Esophagus squamous epithelium (tissue), 5 donors: ENCODE measurements around the gene DIRAS2. TPM values are rescaled to one million over a fixed set of nuclear protein-coding genes. Genes with fewer than 3 reads are reported as not detected.

Source experiments
- DNase-seq: peaks from one replicate; lab custom pipeline; 2025; lab: John Stamatoyannopoulos, UW
- H3K27ac ChIP-seq, 4 donors: fragments of 200-600 bp; sonication (generic); one replicate each; pipeline ENCODE4 v1.5.1; 2016 to 2019; ENCODE audit warnings: mild to moderate bottlenecking in 1 of 4
- H3K27me3 ChIP-seq, 4 donors: fragments of 200-600 bp; sonication (generic); 1 replicate in 3 of 4; 2 replicates in 1 of 4; pipeline versions ENCODE4 v1.5.1 to v1.6.0; 2017 to 2021; ENCODE audit warnings: antibody characterized with exemption in 1 of 4
- H3K36me3 ChIP-seq, 3 donors: fragments of 200-600 bp; sonication (generic); one replicate each; pipeline ENCODE4 v1.5.1; 2016 to 2019
- H3K4me1 ChIP-seq, 3 donors: fragments of 200-600 bp; sonication (generic); one replicate each; pipeline ENCODE4 v1.5.1; 2017 to 2019
- H3K4me3 ChIP-seq, 4 donors: fragments of 200-600 bp; sonication (generic); 1 replicate in 3 of 4; 2 replicates in 1 of 4; pipeline ENCODE4 v1.5.1; 2016 to 2019; ENCODE audit warnings: mild to moderate bottlenecking in 2 of 4, moderate library complexity in 1 of 4
- H3K9me3 ChIP-seq, 3 donors: fragments of 200-600 bp; sonication (generic); one replicate each; pipeline ENCODE4 v1.5.1; 2016 to 2019
- CTCF ChIP-seq, 6 experiments: fragments of 450-650 bp in 4 of 6; fragments of 200-600 bp in 2 of 6; sonication (generic) in 2 of 6; IDR thresholded peaks; one replicate each; pipeline ENCODE4 v1.5.1; 2016 to 2019; ENCODE audit warnings: antibody characterized with exemption in 6 of 6, mild to moderate bottlenecking in 4 of 6, moderate library complexity in 4 of 6
- POLR2A ChIP-seq, 4 donors: fragments of 450-650 bp; IDR thresholded peaks; one replicate each; pipeline ENCODE4 v1.6.1; 2017; ENCODE audit warnings: antibody characterized with exemption in 4 of 4, mild to moderate bottlenecking in 4 of 4, moderate library complexity in 3 of 4
- WGBS, 2 donors: methylation state at CpG; one replicate each; pipeline ENCODE4 v1.1.5; 2018; 5-methylcytosine and 5-hydroxymethylcytosine counted together
- intact Hi-C: fragments of 100-400 bp; cut with DNase I; formaldehyde crosslinking; loops from one replicate; pipeline ENCODE4 v1.15.0; 2022
- total RNA-seq, 4 donors: library from RNA; depleted of rRNA; stranded (reverse); fragments of >200 nt; gene quantifications; one replicate each; pipeline ENCODE4 v1.1.0, GENCODE V29; 2016
- donor health status: DM: yes; HTN: yes; CAD: no.

DIRAS2 gene
- total RNA-seq, 4 donors from 2014 or later: not detected

- Histone ChIP-seq H3K27ac (no peak overlapping the region), H3K4me3 (no peak overlapping the region), H3K4me1 (peaks cover 0 to 7% (median 5%) of the 10 kb centered on the region in 3 donors), H3K27me3 (peaks cover 0 to 30% (median 2%) of the 10 kb centered on the region in 4 donors), H3K9me3 (no peaks in the 10 kb centered on the region), H3K36me3 (no peaks in the 10 kb centered on the region)
- intact Hi-C loops: no loop called here
- DNase-seq: no peak
- 83 to 90% methylated on average over 7 of the region's 7 CpGs for WGBS, 2 donors
- no peak for TF ChIP-seq CTCF (IDR thresholded peaks at IDR 0.05)
- TF ChIP-seq POLR2A (IDR thresholded peaks at IDR 0.05): no peak
These were observed 5.0 kb downstream of the DIRAS2 start for GRCh38 chr9:90637626-90638025.

GRCh38 chr9:90632647-90633207, 9.9 kb downstream of the DIRAS2 start:
- H3K27me3 ChIP-seq: peaks cover 0 to 7% (median 0%) of the 10 kb centered on the region in 4 donors
- no peak overlapping the region for H3K4me3 ChIP-seq
- DNase-seq: no peak
- H3K9me3 ChIP-seq: no peaks in the 10 kb centered on the region
- intact Hi-C loops: no loop called here
- H3K27ac ChIP-seq: no peak overlapping the region
- H3K4me1 ChIP-seq: no peaks in the 10 kb centered on the region
- TF ChIP-seq POLR2A (IDR thresholded peaks at IDR 0.05) (no peak), CTCF (IDR thresholded peaks at IDR 0.05) (no peak)
- H3K36me3 ChIP-seq: no peaks in the 10 kb centered on the region
- 62 to 78% methylated on average over 5 to 8 of the region's 8 CpGs for WGBS, 2 donors

GRCh38 chr9:90631964-90632363, 10.7 kb downstream of the DIRAS2 start:
- Histone ChIP-seq H3K27ac (no peak overlapping the region), H3K4me3 (no peak overlapping the region), H3K27me3 (peaks cover 0 to 7% (median 0%) of the 10 kb centered on the region in 4 donors), H3K9me3 (no peaks in the 10 kb centered on the region), H3K36me3 (no peaks in the 10 kb centered on the region), H3K4me1 (no peaks in the 10 kb centered on the region)
- no peak for DNase-seq
- TF ChIP-seq CTCF (IDR thresholded peaks at IDR 0.05) (no peak), POLR2A (IDR thresholded peaks at IDR 0.05) (no peak)
- intact Hi-C loops: no loop called here
- WGBS, 2 donors: 58 to 63% methylated on average over 1 of the region's 1 CpG

GRCh38 chr9:90629991-90630390, 12.6 kb downstream of the DIRAS2 start:
- Histone ChIP-seq H3K4me3 (no peak overlapping the region), H3K36me3 (no peaks in the 10 kb centered on the region), H3K9me3 (no peaks in the 10 kb centered on the region), H3K4me1 (no peaks in the 10 kb centered on the region), H3K27me3 (peaks cover 0 to 7% (median 0%) of the 10 kb centered on the region in 4 donors), H3K27ac (no peak overlapping the region)
- 37 to 43% methylated on average over 3 of the region's 3 CpGs for WGBS, 2 donors
- TF ChIP-seq POLR2A (IDR thresholded peaks at IDR 0.05) (no peak), CTCF (IDR thresholded peaks at IDR 0.05) (no peak)
- no peak for DNase-seq
- intact Hi-C loops: no loop called here

GRCh38 chr9:90629354-90629753, 13.3 kb downstream of the DIRAS2 start:
- Histone ChIP-seq H3K36me3 (no peaks in the 10 kb centered on the region), H3K4me3 (no peak overlapping the region), H3K27ac (no peak overlapping the region), H3K9me3 (no peaks in the 10 kb centered on the region), H3K27me3 (peaks cover 0 to 7% (median 0%) of the 10 kb centered on the region in 4 donors), H3K4me1 (no peaks in the 10 kb centered on the region)
- DNase-seq: no peak
- no peak for TF ChIP-seq CTCF (IDR thresholded peaks at IDR 0.05)
- no peak for TF ChIP-seq POLR2A (IDR thresholded peaks at IDR 0.05)
- 77 to 82% methylated on average over 6 of the region's 6 CpGs for WGBS, 2 donors
- intact Hi-C loops: no loop called here
